ENCODE results near the gene SCN10A.
A peak's percentile ranks its signal among the peaks of the same experiment; 100 is the strongest.

The SCN10A gene

GRCh38 chr3:38720465-38720864 is 95.6 kb downstream of the SCN10A start:
- DNase-seq (ENCODE audit: low spot score), result no peak

- DNase-seq (ENCODE audit: low spot score), result no peak
These were observed 98.4 kb downstream of the SCN10A start for GRCh38 chr3:38717355-38718240.

GRCh38 chr3:38713121-38713520 is 102.9 kb downstream of the SCN10A start:
- no peak for DNase-seq (ENCODE audit: low spot score)

- no peak for DNase-seq (ENCODE audit: low spot score)
These were observed 104.7 kb downstream of the SCN10A start for GRCh38 chr3:38711321-38711720.

DNA sequence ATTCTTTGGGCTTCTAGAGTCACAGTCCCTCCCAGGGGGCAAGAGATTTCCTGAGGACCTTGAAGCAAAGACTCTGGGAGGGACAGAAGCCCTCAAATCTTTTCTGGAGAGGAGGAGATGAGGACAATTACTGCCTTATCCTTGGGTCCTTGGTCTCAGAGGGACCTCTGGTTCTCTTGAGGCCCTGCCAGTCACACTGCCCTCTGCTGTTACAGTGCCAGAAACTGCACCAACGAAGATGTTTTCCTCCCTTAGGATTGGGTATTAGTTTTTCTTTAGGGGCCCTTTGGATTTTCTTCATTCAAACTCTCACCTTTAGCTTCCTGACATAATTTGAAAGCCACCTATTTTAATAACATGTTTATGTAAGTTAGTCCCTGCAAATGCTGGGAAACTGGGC is 108.3 kb downstream of the SCN10A start:
- DNase-seq (ENCODE audit: low spot score), result peak; percentile 42

DNA sequence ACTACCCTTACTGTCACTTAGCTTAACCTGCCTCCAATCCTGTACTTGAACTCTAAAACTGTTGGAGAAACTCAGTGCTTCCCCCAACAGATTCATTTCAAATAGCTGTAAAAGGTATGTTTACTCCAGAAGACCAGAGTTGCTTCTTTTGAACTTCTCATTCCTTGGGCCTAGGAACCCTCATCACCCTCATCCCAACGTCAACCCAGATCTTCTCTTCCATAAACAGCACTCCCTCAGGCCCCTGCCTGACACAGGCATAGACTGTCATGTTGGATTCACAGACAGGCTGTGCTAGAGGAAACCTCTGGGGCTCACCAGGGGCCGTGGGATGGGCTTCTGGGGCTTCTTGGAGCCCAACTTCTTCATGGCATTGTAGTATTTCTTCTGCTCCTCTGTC is 109.1 kb downstream of the SCN10A start:
- DNase-seq (ENCODE audit: low spot score), result no peak

- DNase-seq (ENCODE audit: low spot score), result no peak
These were observed 113.8 kb downstream of the SCN10A start for GRCh38 chr3:38702231-38702630.

- no peak for DNase-seq (ENCODE audit: low spot score)
These were observed 117.3 kb downstream of the SCN10A start for GRCh38 chr3:38698760-38699159.

DNA sequence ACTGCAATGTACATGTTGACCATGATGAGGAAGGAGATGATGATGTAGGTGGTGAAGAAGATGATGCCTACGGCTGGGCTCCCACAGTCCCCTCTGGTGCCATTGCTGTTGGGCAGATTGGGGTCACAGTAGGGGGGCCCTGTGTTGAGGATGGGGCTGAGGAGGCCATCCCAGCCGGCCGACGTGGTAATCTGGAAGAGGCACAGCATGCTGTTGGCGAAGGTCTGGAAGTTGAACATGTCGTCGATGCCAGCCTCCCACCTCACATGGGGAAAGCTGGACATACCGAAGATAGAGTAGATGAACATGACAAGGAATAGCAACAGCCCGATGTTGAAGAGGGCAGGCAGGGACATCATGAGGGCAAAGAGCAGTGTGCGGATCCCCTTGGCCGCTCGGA is 118.0 kb downstream of the SCN10A start:
- DNase-seq (ENCODE audit: low spot score), result no peak

DNA sequence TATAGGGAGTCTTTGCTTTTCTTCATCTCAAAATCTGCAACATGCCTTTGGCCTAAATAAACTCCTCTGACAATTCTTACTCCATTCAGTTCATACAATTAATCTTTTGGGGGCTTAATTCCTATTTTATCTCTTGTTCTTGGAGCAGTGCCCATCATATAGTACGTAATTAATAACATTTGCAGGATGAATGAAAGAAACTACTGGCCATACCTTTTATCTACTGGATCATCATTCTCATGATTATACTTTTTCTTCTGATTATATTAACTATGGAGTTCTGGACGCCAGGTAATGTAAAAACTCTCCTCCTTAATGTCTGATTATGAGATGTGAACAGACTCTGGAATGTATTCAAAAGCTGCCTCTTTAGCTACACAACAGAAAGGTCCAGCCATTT is 120.0 kb downstream of the SCN10A start:
- no peak for DNase-seq (ENCODE audit: low spot score)

- DNase-seq (ENCODE audit: low spot score), result no peak
These were observed 125.8 kb downstream of the SCN10A start for GRCh38 chr3:38690185-38690584.

DNA sequence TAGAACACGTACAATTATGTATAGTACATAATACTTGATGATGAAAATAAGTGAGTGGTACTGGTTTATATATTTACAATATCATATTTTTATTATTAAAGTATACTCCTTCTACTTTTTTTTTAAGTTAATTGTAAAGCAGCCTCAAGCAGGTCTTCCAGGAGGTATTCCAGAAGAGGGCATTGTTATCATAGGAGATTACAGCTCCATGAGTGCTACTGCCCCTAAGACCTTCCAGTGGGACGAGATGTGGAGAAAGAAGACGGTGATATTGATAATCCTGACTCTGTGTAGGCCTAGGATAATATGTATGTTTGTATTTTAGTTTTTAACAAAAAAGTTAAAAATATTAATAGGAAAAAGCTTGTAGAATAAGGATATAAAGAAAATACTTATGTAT is 126.2 kb downstream of the SCN10A start:
- no peak for DNase-seq (ENCODE audit: low spot score)

DNA sequence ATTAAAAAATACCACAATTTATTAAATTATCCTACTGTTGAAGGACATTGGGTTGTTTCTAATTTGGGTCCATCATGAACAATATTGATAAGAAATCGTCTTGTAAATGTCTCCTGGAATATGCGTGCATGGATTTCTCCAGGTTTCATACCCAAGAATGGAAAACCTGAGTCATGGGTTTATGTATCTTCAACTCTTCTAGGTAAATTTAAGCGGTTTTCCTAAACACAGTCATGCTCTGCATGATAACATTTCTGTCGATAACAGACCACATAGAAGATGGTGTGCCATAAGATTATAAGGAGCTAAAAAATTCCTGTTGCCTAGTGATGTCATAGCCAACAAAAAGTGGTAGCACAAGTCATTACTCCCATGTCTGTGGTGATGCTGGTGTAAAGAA is 126.7 kb downstream of the SCN10A start:
- DNase-seq (ENCODE audit: low spot score), result no peak

DNA sequence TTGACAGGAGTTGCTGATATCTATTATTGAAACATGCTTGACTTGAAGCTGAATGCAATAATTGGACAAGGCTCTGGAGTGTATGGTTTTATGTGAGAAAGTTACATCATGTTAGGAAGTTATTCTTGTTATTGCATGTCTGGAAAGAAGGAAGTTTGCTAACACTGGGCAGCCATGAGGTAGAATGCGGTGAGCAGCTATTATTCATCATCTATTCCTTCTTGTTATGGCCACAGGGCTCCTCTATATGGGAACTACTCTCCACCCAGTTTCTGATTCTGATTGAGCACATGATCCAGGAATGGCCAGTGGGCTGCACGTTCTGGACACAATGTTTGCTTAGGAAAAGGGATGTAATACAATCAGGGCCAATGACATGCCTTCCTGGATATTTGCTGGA is 128.7 kb downstream of the SCN10A start:
- DNase-seq (ENCODE audit: low spot score), result no peak

DNA sequence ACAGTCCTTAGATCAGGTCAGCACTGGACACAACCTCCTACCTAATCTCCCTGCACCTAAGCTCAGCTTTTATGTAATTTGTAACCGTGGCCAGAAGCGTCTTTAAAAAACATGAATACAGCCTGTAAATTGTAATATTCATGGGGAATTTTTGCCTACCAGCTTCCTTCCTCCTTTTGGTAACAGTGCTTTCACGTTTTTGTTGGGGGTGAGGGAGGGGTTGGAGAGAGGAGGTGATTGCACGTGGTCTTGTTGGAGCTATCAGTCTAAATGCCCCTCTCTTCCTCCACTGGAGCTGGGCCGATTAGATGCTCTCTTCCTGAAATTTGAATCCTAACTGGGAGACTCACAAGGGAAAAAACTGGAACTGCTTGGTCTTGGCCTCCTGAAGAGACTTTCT is 131.5 kb downstream of the SCN10A start:
- no peak for DNase-seq (ENCODE audit: low spot score)

- no peak for DNase-seq (ENCODE audit: low spot score)
These were observed 146.3 kb downstream of the SCN10A start for GRCh38 chr3:38669668-38670067.

GRCh38 chr3:38662544-38662943 is 153.5 kb downstream of the SCN10A start:
- DNase-seq (ENCODE audit: low spot score), result peak; percentile 52

DNA sequence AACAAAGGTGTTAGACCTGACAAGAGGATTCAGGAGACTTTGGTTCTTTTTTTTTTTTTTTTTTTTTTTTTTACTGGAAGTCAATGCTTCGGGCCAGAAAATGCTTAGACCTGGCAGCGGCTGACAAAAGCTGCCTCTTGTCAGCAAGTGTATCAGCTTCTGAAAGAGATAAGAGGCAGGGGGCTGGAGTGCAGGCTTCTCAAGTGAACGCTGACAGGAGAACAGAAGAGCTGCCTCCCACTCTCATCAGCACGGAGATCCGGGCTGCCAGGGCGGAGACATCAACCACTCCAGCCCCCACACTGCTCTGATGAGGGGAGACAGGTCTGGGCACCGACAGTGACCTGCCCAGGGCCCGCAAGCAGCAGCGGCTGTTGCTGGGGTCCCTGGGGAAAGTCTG is 157.2 kb downstream of the SCN10A start:
- DNase-seq (ENCODE audit: low spot score), result no peak

- DNase-seq (ENCODE audit: low spot score), result no peak
These were observed 158.6 kb downstream of the SCN10A start for GRCh38 chr3:38657369-38657768.

- DNase-seq (ENCODE audit: low spot score), result peak; percentile 59
These were observed 160.2 kb downstream of the SCN10A start for GRCh38 chr3:38655708-38656300.

DNA sequence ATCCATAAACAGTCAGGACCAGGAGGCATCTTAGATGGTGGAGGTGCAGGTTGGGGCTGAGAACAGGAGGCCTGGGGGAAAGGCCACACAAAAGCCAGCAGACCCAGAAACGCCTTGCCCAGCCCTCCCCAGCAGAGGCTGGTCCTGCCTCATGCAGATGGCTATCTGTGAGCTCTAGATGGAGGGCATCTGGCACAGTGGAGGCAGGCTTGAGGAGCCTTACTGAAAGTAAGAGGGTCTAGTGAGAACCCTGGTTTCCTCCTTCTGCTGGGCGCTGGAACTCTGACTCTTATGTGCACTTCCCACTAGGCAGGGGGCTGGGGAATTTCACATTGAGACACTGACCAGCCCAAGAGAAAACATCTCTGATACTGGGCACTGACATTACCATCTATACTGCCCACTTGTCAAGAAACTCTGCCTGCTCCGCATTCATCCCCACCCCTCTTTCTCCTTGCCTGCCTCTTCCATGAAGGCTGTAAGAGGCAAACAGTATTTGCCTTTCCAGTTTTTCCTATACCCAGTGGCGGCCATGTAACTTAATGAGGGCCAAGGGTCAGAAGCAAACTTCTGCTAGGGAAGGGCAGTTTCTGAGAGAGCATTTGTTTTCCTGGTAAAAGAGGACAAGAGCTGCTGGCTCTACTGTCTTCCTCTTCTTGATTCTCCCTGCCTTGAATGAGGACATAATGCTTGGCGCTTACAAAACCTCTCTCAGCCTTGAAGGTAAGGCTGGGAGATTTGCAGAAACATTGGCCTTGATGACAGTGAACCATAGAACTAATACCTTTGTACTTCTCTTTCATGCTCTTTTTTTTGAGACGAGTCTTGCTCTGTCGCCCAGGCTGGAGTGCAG is 162.1 kb downstream of the SCN10A start:
- DNase-seq (ENCODE audit: low spot score), result no peak

DNA sequence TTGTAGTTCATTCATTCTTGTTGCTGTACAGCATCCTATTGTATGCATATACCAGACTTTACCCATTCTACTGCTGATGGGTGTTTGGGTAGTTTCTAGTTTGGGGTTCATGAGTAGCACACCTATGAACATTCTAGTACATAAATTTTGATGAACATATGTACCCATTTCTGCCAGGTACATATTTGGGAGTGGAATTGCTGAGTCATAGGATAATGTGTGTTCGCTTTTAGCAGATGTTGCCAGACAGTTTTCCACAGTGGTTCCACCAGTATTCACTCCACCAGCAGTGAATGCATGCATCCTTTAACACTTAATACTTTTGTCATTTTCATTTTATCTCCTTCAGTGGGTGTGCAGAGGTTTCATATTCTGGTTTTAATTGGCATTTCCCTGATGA is 163.1 kb downstream of the SCN10A start:
- no peak for DNase-seq (ENCODE audit: low spot score)

Data from iPS-NIHi11 (cell line).